WTC11 (cell line): ENCODE measurements around the gene CEP135. TPM values are rescaled to one million over a fixed set of nuclear protein-coding genes. Genes with fewer than 3 reads are reported as not detected.

Experiments used
- ATAC-seq: fragments of 200-7000 bp; cut with Tn5 transposase; 2 replicates; pipeline ENCODE4 v1.10.0; 2021; ENCODE audit warnings: mild to moderate bottlenecking, moderate library complexity
- CTCF ChIA-PET: fragments of 300-600 bp; sonication (Branson Sonifier 250); formaldehyde crosslinking; loops from one replicate; lab custom pipeline; 2021; ENCODE audit warnings: antibody characterized with exemption; lab: Charles Lee
- POLR2A ChIA-PET: fragments of 350-600 bp; sonication (Branson Sonifier 250); formaldehyde crosslinking; loops from one replicate; lab custom pipeline; 2021; ENCODE audit warnings: antibody characterized with exemption; lab: Charles Lee
- DNase-seq: peaks from one replicate; pipeline ENCODE4 v3.0.0; 2021; ENCODE audit warnings: low spot score
- H3K27ac Mint-ChIP-seq: 2 replicates; pipeline ENCODE4 v1.8.0; 2021; ENCODE audit warnings: mixed read lengths
- H3K27me3 Mint-ChIP-seq: 2 replicates; pipeline ENCODE4 v1.8.0; 2021; ENCODE audit warnings: low read depth, mild to moderate bottlenecking, moderate library complexity, mixed read lengths
- H3K36me3 Mint-ChIP-seq: 2 replicates; pipeline ENCODE4 v1.8.0; 2021; ENCODE audit warnings: mixed read lengths
- H3K4me1 Mint-ChIP-seq: 2 replicates; pipeline ENCODE4 v1.8.0; 2022; ENCODE audit warnings: mixed read lengths
- H3K4me3 Mint-ChIP-seq: 2 replicates; pipeline ENCODE4 v1.8.0; 2021; ENCODE audit warnings: mild to moderate bottlenecking, moderate library complexity, mixed read lengths
- H3K9me3 Mint-ChIP-seq: 2 replicates; pipeline ENCODE4 v1.8.0; 2021; ENCODE audit warnings: mixed read lengths
- CREB1 ChIP-seq: sonication (generic); formaldehyde crosslinking; IDR thresholded peaks from 2 replicates; pipeline ENCODE4 v1.8.0; 2023; ENCODE audit warnings: mild to moderate bottlenecking, missing genetic modification reagents
- ELF4 ChIP-seq: sonication (generic); formaldehyde crosslinking; IDR thresholded peaks from 2 replicates; pipeline ENCODE4 v1.8.1; 2022; ENCODE audit warnings: low read depth, mild to moderate bottlenecking, moderate library complexity, missing genetic modification reagents
- HMGA2 ChIP-seq: fragments of 250-450 bp; sonication (Bioruptor Pico); IDR thresholded peaks from 2 replicates; pipeline ENCODE4 v1.4.0; 2021; ENCODE audit warnings: mild to moderate bottlenecking, moderate library complexity
- MXD4 ChIP-seq: fragments of 250-450 bp; sonication (Bioruptor Pico); IDR thresholded peaks from 2 replicates; pipeline ENCODE4 v1.8.0; 2021; ENCODE audit warnings: mild to moderate bottlenecking, moderate library complexity, borderline replicate concordance
- MYBL2 ChIP-seq: sonication (generic); formaldehyde crosslinking; IDR thresholded peaks from 2 replicates; pipeline ENCODE4 v1.8.1; 2023; ENCODE audit warnings: mild to moderate bottlenecking, moderate library complexity, missing genetic modification reagents
- NFE2L1 ChIP-seq: sonication (generic); formaldehyde crosslinking; IDR thresholded peaks from 2 replicates; pipeline ENCODE4 v1.8.1; 2023; ENCODE audit warnings: missing genetic modification reagents
- OVOL2 ChIP-seq: fragments of 250-450 bp; sonication (Bioruptor Pico); IDR thresholded peaks from 2 replicates; pipeline ENCODE4 v1.9.0; 2021; ENCODE audit warnings: mild to moderate bottlenecking, borderline replicate concordance
- RORB ChIP-seq: fragments of 250-450 bp; sonication (Bioruptor Pico); IDR thresholded peaks from 2 replicates; pipeline ENCODE4 v1.9.0; 2021; ENCODE audit warnings: mild to moderate bottlenecking
- TCF7 ChIP-seq: sonication (generic); formaldehyde crosslinking; IDR thresholded peaks from 2 replicates; pipeline ENCODE4 v1.8.0; 2022; ENCODE audit warnings: mild to moderate bottlenecking, low read depth, missing genetic modification reagents, moderate library complexity
- TEAD1 ChIP-seq: sonication (generic); formaldehyde crosslinking; IDR thresholded peaks from 2 replicates; pipeline ENCODE4 v1.8.0; 2022; ENCODE audit warnings: mild to moderate bottlenecking, missing genetic modification reagents
- ZBTB21 ChIP-seq: sonication (generic); formaldehyde crosslinking; IDR thresholded peaks from 2 replicates; pipeline ENCODE4 v1.8.1; 2023; ENCODE audit warnings: mild to moderate bottlenecking, missing genetic modification reagents, borderline replicate concordance
- ZNF423 ChIP-seq: fragments of 250-450 bp; sonication (Bioruptor Pico); IDR thresholded peaks from 2 replicates; pipeline ENCODE4 v2.1.2; 2022; ENCODE audit warnings: mild to moderate bottlenecking, moderate library complexity
- ZNF671 ChIP-seq: fragments of 250-450 bp; sonication (Bioruptor Pico); IDR thresholded peaks from 2 replicates; pipeline ENCODE4 v1.8.0; 2021; ENCODE audit warnings: mild to moderate bottlenecking
- total RNA-seq: library from RNA; stranded (reverse); gene quantifications from 3 replicates; pipeline ENCODE4 v1.2.3, GENCODE V29; 2021
- TF ChIP-seq, protein P1 (sequence below): sonication (generic); formaldehyde crosslinking; IDR thresholded peaks from 2 replicates; pipeline ENCODE4 v1.8.1; 2023; ENCODE audit warnings: mild to moderate bottlenecking, missing genetic modification reagents, borderline replicate concordance
- TF ChIP-seq, protein P2 (sequence below): fragments of 250-450 bp; sonication (Bioruptor Pico); IDR thresholded peaks from 2 replicates; pipeline ENCODE4 v1.9.0; 2021; ENCODE audit warnings: moderate library complexity, mild to moderate bottlenecking, inconsistent platforms, borderline replicate concordance
- TF ChIP-seq, protein P3 (sequence below): sonication (generic); formaldehyde crosslinking; IDR thresholded peaks from 2 replicates; pipeline ENCODE4 v1.8.1; 2022; ENCODE audit warnings: low read depth, mild to moderate bottlenecking, moderate library complexity, missing genetic modification reagents, borderline replicate concordance
- TF ChIP-seq, protein P4 (sequence below): sonication (generic); formaldehyde crosslinking; IDR thresholded peaks from 2 replicates; pipeline ENCODE4 v1.8.1; 2022; ENCODE audit warnings: missing genetic modification reagents, borderline replicate concordance

Gene CEP135
- total RNA-seq, 1 experiment from 2014 or later, result 13.6 TPM

DNA sequence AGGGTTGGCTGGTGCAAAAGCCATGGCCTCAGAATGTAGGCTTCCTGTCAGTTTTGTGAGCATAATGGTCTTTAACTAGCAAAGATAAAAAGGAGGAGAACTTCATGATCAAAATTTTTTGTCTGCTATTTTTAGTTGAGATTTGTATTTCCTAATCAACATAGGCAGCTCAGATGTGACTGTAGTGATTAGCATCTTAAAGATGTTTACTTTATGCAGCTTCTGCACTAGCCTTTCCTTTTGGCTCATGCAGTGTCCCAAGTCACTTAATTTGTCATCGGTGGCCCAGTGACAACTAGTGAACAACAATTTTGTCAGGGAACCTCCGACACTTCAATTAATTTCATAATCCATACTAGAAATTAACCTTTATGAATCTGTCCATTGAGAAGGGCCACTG lies 109.8 kb downstream of the CEP135 start (continued):
- TF ChIP-seq, protein P1, sequence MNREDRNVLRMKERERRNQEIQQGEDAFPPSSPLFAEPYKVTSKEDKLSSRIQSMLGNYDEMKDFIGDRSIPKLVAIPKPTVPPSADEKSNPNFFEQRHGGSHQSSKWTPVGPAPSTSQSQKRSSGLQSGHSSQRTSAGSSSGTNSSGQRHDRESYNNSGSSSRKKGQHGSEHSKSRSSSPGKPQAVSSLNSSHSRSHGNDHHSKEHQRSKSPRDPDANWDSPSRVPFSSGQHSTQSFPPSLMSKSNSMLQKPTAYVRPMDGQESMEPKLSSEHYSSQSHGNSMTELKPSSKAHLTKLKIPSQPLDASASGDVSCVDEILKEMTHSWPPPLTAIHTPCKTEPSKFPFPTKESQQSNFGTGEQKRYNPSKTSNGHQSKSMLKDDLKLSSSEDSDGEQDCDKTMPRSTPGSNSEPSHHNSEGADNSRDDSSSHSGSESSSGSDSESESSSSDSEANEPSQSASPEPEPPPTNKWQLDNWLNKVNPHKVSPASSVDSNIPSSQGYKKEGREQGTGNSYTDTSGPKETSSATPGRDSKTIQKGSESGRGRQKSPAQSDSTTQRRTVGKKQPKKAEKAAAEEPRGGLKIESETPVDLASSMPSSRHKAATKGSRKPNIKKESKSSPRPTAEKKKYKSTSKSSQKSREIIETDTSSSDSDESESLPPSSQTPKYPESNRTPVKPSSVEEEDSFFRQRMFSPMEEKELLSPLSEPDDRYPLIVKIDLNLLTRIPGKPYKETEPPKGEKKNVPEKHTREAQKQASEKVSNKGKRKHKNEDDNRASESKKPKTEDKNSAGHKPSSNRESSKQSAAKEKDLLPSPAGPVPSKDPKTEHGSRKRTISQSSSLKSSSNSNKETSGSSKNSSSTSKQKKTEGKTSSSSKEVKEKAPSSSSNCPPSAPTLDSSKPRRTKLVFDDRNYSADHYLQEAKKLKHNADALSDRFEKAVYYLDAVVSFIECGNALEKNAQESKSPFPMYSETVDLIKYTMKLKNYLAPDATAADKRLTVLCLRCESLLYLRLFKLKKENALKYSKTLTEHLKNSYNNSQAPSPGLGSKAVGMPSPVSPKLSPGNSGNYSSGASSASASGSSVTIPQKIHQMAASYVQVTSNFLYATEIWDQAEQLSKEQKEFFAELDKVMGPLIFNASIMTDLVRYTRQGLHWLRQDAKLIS (CRISPR knock-in tag), result no peak
- TF ChIP-seq OVOL2, result no peak
- TF ChIP-seq ZBTB21 (CRISPR knock-in tag), result no peak
- TF ChIP-seq ZNF423 (CRISPR knock-in tag), result no peak

DNA sequence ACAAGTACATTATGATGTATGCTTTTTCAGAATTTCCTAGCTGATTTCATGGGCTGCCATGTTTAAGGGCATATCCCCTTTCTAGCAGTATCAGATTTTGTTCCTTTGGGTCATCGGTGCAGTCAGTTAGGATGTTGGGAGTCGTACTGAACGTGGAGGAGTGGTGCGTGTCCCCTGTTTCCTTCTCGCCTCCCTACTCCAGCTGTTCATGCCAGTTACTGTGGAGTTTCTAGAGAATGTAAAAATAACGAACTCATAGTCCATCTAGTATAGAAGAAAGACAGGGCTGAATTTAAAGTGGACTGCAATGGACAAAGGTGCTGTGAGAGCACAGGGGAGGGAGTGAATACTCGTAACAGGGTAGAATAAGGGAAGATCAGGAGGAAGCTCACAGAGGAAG lies 111.3 kb downstream of the CEP135 start:
- H3K27me3 Mint-ChIP-seq, result no peaks in the 10 kb centered on the region
- H3K4me3 Mint-ChIP-seq, result no peak overlapping the region
- H3K9me3 Mint-ChIP-seq, result peaks cover 11% of the 10 kb centered on the region
- TF ChIP-seq ELF4 (no peak), MXD4 (CRISPR knock-in tag) (no peak), TEAD1 (CRISPR knock-in tag) (no peak), MYBL2 (CRISPR knock-in tag) (no peak), CREB1 (CRISPR knock-in tag) (no peak), TCF7 (CRISPR knock-in tag) (no peak), RORB (no peak), ZNF671 (CRISPR knock-in tag) (no peak), NFE2L1 (CRISPR knock-in tag) (no peak), HMGA2 (no peak)
- TF ChIP-seq, protein P2, sequence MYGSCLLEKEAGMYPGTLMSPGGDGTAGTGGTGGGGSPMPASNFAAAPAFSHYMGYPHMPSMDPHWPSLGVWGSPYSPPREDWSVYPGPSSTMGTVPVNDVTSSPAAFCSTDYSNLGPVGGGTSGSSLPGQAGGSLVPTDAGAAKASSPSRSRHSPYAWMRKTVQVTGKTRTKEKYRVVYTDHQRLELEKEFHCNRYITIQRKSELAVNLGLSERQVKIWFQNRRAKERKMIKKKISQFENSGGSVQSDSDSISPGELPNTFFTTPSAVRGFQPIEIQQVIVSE (CRISPR knock-in tag), result no peak
- TF ChIP-seq, protein P3, sequence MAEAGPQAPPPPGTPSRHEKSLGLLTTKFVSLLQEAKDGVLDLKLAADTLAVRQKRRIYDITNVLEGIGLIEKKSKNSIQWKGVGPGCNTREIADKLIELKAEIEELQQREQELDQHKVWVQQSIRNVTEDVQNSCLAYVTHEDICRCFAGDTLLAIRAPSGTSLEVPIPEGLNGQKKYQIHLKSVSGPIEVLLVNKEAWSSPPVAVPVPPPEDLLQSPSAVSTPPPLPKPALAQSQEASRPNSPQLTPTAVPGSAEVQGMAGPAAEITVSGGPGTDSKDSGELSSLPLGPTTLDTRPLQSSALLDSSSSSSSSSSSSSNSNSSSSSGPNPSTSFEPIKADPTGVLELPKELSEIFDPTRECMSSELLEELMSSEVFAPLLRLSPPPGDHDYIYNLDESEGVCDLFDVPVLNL (CRISPR knock-in tag), result no peak
- TF ChIP-seq, protein P4, sequence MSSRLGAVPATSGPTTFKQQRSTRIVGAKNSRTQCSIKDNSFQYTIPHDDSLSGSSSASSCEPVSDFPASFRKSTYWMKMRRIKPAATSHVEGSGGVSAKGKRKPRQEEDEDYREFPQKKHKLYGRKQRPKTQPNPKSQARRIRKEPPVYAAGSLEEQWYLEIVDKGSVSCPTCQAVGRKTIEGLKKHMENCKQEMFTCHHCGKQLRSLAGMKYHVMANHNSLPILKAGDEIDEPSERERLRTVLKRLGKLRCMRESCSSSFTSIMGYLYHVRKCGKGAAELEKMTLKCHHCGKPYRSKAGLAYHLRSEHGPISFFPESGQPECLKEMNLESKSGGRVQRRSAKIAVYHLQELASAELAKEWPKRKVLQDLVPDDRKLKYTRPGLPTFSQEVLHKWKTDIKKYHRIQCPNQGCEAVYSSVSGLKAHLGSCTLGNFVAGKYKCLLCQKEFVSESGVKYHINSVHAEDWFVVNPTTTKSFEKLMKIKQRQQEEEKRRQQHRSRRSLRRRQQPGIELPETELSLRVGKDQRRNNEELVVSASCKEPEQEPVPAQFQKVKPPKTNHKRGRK, result no peak
- TF ChIP-seq, protein P1 (CRISPR knock-in tag), result no peak
- H3K27ac Mint-ChIP-seq, result 0 out of 2 replicates have a peak overlapping the region, but pooled peaks have one; percentile 4
- DNase-seq (no peak), ATAC-seq (no peak)
- H3K36me3 Mint-ChIP-seq, result no peaks in the 10 kb centered on the region
- ChIA-PET CTCF (interaction anchor here (0.6 to 0.8 kb wide), 2 partner anchors 9 to 29 kb away, joined by 3 to 5 read pairs; no protein-coding TSS in a partner anchor), POLR2A (no interaction called here)
- H3K4me1 Mint-ChIP-seq, result peaks cover 37% of the 10 kb centered on the region
